Chondrocyte (in vitro differentiated cells): ENCODE data around the gene TRPV2. TPM values are rescaled to one million over a fixed set of nuclear protein-coding genes. Genes with fewer than 3 reads are reported as not detected.

ENCODE experiments used
- DNase-seq: peaks from one replicate; pipeline ENCODE4 v3.0.0; 2021; ENCODE audit warnings: mixed read lengths, low spot score
- H3K27ac Mint-ChIP-seq: one replicate; pipeline ENCODE4 v1.8.0; 2021; ENCODE audit warnings: mild to moderate bottlenecking, moderate library complexity, mixed read lengths; ENCODE audit not compliant: unreplicated experiment
- H3K27me3 Mint-ChIP-seq: 2 replicates; pipeline ENCODE4 v1.8.0; 2021; ENCODE audit warnings: low read depth, mixed read lengths
- H3K36me3 Mint-ChIP-seq: 2 replicates; pipeline ENCODE4 v1.8.0; 2021; ENCODE audit warnings: low read depth, mixed read lengths
- H3K4me1 Mint-ChIP-seq: 2 replicates; pipeline ENCODE4 v1.8.0; 2021; ENCODE audit warnings: low read depth, mild to moderate bottlenecking, mixed read lengths
- H3K4me3 Mint-ChIP-seq: one replicate; pipeline ENCODE4 v1.8.0; 2021; ENCODE audit warnings: mild to moderate bottlenecking, moderate library complexity, mixed read lengths; ENCODE audit not compliant: unreplicated experiment
- H3K9me3 Mint-ChIP-seq: 2 replicates; pipeline ENCODE4 v1.8.0; 2021; ENCODE audit warnings: low read depth, mixed read lengths
- total RNA-seq: library from RNA; stranded (reverse); gene quantifications from 3 replicates; pipeline ENCODE4 v1.2.1, GENCODE V29; 2021
- TF ChIP-seq, protein P1 (sequence below): fragments of 200-600 bp; sonication (generic); IDR thresholded peaks from 2 replicates; pipeline ENCODE4 v1.5.0; 2021; ENCODE audit warnings: antibody characterized with exemption, mild to moderate bottlenecking, moderate library complexity

The TRPV2 gene
- total RNA-seq, 1 donor from 2014 or later = 43.5 TPM

DNA sequence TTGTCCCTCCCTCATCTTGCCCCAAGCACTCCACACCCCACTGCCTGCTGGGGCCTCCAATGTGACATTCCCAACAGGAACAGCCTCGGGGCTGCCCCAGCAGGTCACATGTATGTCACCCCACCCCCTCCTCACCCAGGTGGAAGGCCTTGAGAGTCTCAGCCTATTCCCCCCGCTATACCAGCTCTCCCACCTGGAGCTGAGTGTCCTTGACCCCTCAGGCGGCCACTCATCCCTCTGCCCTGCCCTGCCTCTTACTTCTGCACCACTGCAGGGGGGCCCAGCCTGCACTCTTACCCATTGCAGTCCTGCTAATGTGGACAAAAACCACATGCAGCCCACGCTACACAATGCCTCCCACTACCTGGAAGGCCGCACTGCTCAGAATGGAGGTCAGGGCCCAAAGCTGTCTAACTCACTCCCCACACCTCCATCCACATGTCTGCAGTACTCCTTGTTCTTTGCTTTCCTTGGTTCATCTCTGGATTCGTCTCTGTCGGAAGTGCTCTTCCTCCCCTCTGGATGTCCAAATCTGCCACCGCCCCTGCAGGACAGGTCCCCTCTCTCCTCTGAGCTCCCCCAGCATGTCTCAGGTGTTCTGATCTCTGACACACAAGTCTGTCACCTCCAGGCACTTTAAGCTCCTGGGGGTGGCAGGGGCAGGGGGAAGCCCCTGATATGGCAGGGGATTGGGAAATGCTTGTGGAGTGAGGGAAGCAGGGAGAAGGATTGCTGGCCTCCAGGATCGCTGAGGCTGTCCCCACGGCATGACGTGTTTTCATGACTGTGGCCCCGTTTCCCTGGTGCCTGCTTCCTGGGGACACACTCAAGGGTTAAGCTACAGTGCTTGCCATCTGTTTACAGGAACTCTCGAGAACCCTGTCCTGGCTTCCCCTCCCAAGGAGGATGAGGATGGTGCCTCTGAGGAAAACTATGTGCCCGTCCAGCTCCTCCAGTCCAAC is 20.8 kb downstream of the TRPV2 start:
- DNase-seq = no peak
- H3K4me1 Mint-ChIP-seq = peaks cover 23% of the 10 kb centered on the region
- H3K36me3 Mint-ChIP-seq = peaks cover 10% of the 10 kb centered on the region
- H3K4me3 Mint-ChIP-seq = no peak overlapping the region
- H3K27me3 Mint-ChIP-seq = no peaks in the 10 kb centered on the region
- H3K27ac Mint-ChIP-seq = no peak overlapping the region
- H3K9me3 Mint-ChIP-seq = no peaks in the 10 kb centered on the region
- TF ChIP-seq, protein P1, sequence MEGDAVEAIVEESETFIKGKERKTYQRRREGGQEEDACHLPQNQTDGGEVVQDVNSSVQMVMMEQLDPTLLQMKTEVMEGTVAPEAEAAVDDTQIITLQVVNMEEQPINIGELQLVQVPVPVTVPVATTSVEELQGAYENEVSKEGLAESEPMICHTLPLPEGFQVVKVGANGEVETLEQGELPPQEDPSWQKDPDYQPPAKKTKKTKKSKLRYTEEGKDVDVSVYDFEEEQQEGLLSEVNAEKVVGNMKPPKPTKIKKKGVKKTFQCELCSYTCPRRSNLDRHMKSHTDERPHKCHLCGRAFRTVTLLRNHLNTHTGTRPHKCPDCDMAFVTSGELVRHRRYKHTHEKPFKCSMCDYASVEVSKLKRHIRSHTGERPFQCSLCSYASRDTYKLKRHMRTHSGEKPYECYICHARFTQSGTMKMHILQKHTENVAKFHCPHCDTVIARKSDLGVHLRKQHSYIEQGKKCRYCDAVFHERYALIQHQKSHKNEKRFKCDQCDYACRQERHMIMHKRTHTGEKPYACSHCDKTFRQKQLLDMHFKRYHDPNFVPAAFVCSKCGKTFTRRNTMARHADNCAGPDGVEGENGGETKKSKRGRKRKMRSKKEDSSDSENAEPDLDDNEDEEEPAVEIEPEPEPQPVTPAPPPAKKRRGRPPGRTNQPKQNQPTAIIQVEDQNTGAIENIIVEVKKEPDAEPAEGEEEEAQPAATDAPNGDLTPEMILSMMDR = no peak

DNA sequence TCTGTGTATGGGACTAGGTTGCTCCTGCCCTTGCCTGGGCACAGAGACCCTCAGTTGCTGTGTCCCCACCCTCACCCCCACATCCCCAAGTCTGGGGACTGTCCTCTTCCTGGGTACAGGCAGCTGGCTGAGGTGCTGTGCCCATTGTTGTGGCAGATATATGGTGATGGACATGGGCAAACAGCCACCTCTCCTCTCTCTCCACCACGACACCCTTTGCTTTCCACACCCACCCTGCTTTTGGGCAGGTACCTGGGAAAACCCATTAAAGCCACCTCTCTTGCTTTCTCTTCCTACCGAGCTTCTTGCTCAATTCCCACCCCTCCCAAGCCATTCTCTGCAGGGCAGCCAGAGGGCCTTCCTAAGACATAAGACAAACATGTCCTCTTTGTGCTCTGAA is 21.7 kb downstream of the TRPV2 start:
- Mint-ChIP-seq H3K4me1 (peaks cover 32% of the 10 kb centered on the region), H3K9me3 (no peaks in the 10 kb centered on the region), H3K27ac (no peak overlapping the region), H3K36me3 (peaks cover 15% of the 10 kb centered on the region), H3K4me3 (no peak overlapping the region), H3K27me3 (no peaks in the 10 kb centered on the region)
- DNase-seq = no peak
- TF ChIP-seq, protein P1 = no peak

DNA sequence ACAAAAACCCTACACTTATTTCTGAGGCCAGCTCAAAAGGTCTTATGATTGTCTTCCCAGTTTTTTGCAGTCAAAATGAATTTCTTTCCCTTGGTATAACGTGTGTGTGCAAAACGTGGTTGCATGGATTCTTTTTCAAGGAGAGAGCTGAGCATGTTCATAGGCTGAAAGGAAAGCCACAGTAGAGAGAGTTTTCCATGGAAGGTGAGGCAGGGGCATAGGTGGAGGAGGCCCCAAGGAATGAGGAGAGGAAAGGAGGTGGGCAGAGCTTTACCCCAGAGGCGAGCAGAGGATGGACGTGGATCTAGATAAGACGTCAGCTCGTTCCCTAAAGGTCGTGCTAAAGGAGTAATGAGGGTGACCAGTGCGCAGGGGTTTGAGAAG is 22.8 kb downstream of the TRPV2 start:
- no peak for DNase-seq
- peak overlapping the region; percentile 96 for H3K4me3 Mint-ChIP-seq
- TF ChIP-seq, protein P1 = no peak
- peaks cover 20% of the 10 kb centered on the region for H3K36me3 Mint-ChIP-seq
- no peaks in the 10 kb centered on the region for H3K27me3 Mint-ChIP-seq
- H3K9me3 Mint-ChIP-seq = no peaks in the 10 kb centered on the region
- peaks cover 42% of the 10 kb centered on the region for H3K4me1 Mint-ChIP-seq
- peak overlapping the region; percentile 98 for H3K27ac Mint-ChIP-seq

DNA sequence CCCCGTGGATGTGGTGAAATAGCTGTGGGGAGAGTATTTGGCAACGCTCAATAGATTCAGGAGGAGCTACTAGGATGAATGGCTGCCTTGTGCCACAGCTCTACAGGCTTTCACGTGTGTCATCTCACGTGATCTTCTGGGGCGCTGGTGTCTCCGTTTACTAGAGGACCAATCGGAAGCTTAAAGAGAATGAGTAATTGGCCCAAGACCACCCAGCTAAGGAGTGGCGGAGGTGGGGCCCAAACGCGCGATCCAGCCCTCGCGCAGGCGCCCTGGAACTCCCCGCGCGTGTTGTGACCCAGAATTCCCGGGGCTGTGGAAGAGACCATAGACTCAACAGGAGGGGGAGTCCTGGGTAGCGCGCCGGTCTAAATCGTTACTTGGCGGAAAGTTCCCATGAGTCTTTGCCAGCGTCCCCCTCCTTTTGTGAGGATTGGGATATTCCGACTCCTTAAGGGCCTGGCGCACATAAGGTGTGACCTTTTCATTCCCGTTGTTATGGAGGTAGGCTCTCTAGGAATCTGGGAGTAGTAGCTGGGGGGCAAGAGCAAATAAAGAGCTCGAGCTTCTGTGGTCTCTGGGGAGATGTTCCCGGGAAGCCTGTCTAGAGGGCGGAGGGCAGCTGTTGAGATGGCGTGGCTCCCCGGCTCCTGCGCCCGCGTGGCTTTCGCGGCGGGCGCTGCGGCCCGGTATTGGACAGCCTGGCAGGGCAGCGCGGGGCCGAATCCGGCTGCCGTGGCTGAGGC is 23.4 kb downstream of the TRPV2 start:
- H3K4me1 Mint-ChIP-seq = peaks cover 43% of the 10 kb centered on the region
- H3K4me3 Mint-ChIP-seq = peak overlapping the region; percentile 96
- H3K9me3 Mint-ChIP-seq = no peaks in the 10 kb centered on the region
- DNase-seq = peak; percentile 97
- no peaks in the 10 kb centered on the region for H3K27me3 Mint-ChIP-seq
- H3K36me3 Mint-ChIP-seq = peaks cover 20% of the 10 kb centered on the region
- TF ChIP-seq, protein P1 = no peak
- H3K27ac Mint-ChIP-seq = peak overlapping the region; percentile 98

DNA sequence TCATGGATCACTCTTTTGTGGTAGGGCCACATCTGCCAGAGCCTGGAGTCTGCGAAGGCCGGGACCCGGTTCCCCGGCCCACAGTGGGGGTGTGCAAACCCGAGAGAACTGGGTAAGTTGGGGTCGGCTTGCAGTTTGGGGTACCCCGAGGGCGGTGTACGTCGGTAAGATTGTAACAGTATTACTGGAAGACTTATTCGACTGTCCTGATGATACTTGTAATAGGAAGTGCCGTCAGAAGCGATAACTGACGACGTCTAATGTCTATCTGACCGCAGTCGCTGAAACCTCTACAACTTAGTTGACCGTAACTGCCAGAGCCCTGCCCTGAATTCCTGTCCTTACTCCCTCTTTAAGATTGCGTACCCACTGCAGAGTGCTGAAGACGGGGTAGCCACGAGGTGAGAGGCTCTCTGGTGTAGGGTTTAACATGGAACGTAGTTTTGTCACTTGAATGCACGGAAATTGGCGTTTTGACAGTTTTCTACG is 24.0 kb downstream of the TRPV2 start:
- no peaks in the 10 kb centered on the region for H3K27me3 Mint-ChIP-seq
- no peaks in the 10 kb centered on the region for H3K9me3 Mint-ChIP-seq
- H3K4me1 Mint-ChIP-seq = peaks cover 46% of the 10 kb centered on the region
- H3K27ac Mint-ChIP-seq = peak overlapping the region; percentile 98
- TF ChIP-seq, protein P1 = no peak
- peak overlapping the region; percentile 96 for H3K4me3 Mint-ChIP-seq
- DNase-seq = no peak
- peaks cover 20% of the 10 kb centered on the region for H3K36me3 Mint-ChIP-seq
